ENCODE results near the gene NOTO.

DNA sequence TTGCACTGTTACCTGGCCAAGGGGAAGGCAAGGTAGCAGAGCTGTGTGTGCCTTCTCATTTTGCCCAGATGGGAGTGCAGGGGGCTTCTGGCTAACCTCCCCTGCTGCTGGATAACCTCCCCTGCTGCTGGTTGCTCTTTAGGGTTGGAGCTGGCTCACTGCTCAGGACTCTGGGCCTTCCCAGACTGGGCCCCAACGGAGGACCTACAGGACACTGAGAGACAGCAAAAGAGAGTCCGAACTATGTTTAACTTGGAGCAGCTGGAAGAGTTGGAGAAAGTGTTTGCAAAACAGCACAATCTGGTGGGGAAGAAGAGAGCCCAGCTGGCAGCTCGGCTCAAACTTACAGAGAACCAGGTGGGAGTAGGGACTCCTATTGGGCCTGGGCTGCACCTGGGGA is 5.9 kb downstream of the NOTO start:
- TF ChIP-seq POLR2A (IDR thresholded peaks at IDR 0.05; ENCODE audit: low read depth, low read length) (no peak), TAF1 (IDR thresholded peaks at IDR 0.05; ENCODE audit: low read depth, low read length) (no peak), POLR2AphosphoS5 (IDR thresholded peaks at IDR 0.05; ENCODE audit: low read depth, low read length) (no peak)

All from GM12891 (cell line).